SK-N-SH (cell line): ENCODE data around the gene CHCHD5. TPM values are rescaled to one million over a fixed set of nuclear protein-coding genes. Genes with fewer than 3 reads are reported as not detected.

Experiments used
- CTCF ChIA-PET: fragments of 300-600, 350-600 bp; formaldehyde crosslinking; extraction: SDS; loops from one replicate; lab custom pipeline; 2021; lab: Yijun Ruan, JAX
- POLR2A ChIA-PET: fragments of 350-600 bp; sonication (Branson Sonifier 250); formaldehyde crosslinking; extraction: SDS; loops from one replicate; lab custom pipeline; 2020; ENCODE audit warnings: antibody characterized with exemption, inconsistent platforms; lab: Yijun Ruan, JAX
- DNase-seq: peaks from one replicate; pipeline ENCODE4 v3.0.0; 2012
- H2AFZ ChIP-seq: fragments of 200-600 bp; sonication (generic); 2 replicates; pipeline ENCODE4 v1.8.1; 2016; ENCODE audit warnings: antibody characterized with exemption, mild to moderate bottlenecking, low read depth
- H3F3A ChIP-seq: fragments of 200-600 bp; sonication (generic); replicated peaks from 2 replicates; pipeline ENCODE3; 2016; ENCODE audit warnings: antibody characterized with exemption, mild to moderate bottlenecking; ENCODE audit not compliant: insufficient read depth
- H3K27ac ChIP-seq, 2 experiments: fragments of 200-500 bp in 1 of 2; fragments of 200-600 bp in 1 of 2; sonication (Bioruptor generic) in 1 of 2; sonication (generic), shearing (Covaris generic) in 1 of 2; 2 replicates each; pipeline versions ENCODE4 v1.5.1 to v1.6.1; 2014 to 2016; ENCODE audit warnings: low read depth in 2 of 2, inconsistent platforms in 1 of 2, low read length in 1 of 2, mild to moderate bottlenecking in 1 of 2, mixed read lengths in 1 of 2
- H3K27me3 ChIP-seq: fragments of 200-600 bp; sonication (generic), shearing (Covaris generic); 2 replicates; pipeline ENCODE4 v1.6.1; 2016; ENCODE audit warnings: mixed run types; ENCODE audit not compliant: insufficient read depth
- H3K36me3 ChIP-seq, 2 experiments: fragments of 200-500 bp in 1 of 2; fragments of 200-600 bp in 1 of 2; sonication (Bioruptor generic) in 1 of 2; sonication (generic) in 1 of 2; replicated peaks in 1 of 2; 2 replicates each; pipeline versions ENCODE3 to v1.5.1; 2014 to 2016; ENCODE audit warnings: low read length in 1 of 2, mild to moderate bottlenecking in 1 of 2; ENCODE audit not compliant: insufficient read depth in 2 of 2, control insufficient read depth in 1 of 2
- H3K4me1 ChIP-seq, 2 experiments: fragments of 200-500 bp in 1 of 2; fragments of 200-600 bp in 1 of 2; sonication (Bioruptor generic) in 1 of 2; sonication (generic), shearing (Covaris generic) in 1 of 2; 2 replicates each; pipeline versions ENCODE4 v1.5.1 to v1.6.1; 2014 to 2016; ENCODE audit warnings: low read depth in 1 of 2, low read length in 1 of 2, mixed run types in 1 of 2; ENCODE audit not compliant: insufficient read depth in 2 of 2, control insufficient read depth in 1 of 2
- H3K4me2 ChIP-seq: fragments of 200-600 bp; sonication (generic), shearing (Covaris generic); 2 replicates; pipeline ENCODE4 v1.6.1; 2017; ENCODE audit warnings: mixed run types
- H3K4me3 ChIP-seq, 2 experiments: fragments of 200-500 bp in 1 of 2; fragments of 200-600 bp in 1 of 2; sonication (Bioruptor generic) in 1 of 2; sonication (generic), shearing (Covaris generic) in 1 of 2; 2 replicates each; pipeline versions ENCODE4 v1.5.1 to v1.8.1; 2014 to 2016; ENCODE audit warnings: low read depth in 2 of 2, inconsistent platforms in 1 of 2, low read length in 1 of 2, mild to moderate bottlenecking in 1 of 2, mixed read lengths in 1 of 2, moderate library complexity in 1 of 2
- H3K79me2 ChIP-seq: fragments of 200-600 bp; sonication (generic); 2 replicates; pipeline ENCODE4 v1.8.1; 2017; ENCODE audit warnings: mild to moderate bottlenecking; ENCODE audit not compliant: insufficient read depth
- H3K9ac ChIP-seq: fragments of 200-600 bp; sonication (generic); 2 replicates; pipeline ENCODE4 v1.6.1; 2017; ENCODE audit warnings: mixed run types
- H3K9me2 ChIP-seq: fragments of 200-600 bp; sonication (generic); 2 replicates; pipeline ENCODE4 v1.6.1; 2017; ENCODE audit warnings: mixed run types
- H3K9me3 ChIP-seq: fragments of 200-600 bp; sonication (generic); 2 replicates; pipeline ENCODE4 v1.6.1; 2017; ENCODE audit warnings: mixed run types, mild to moderate bottlenecking, moderate library complexity
- H4K20me1 ChIP-seq: fragments of 200-600 bp; sonication (generic); 2 replicates; pipeline ENCODE4 v1.6.1; 2017; ENCODE audit warnings: mild to moderate bottlenecking, mixed run types; ENCODE audit not compliant: insufficient read depth
- EZH2phosphoT487 ChIP-seq: fragments of 200-600 bp; sonication (generic); IDR thresholded peaks from 2 replicates; pipeline ENCODE4 v1.6.1; 2017; ENCODE audit warnings: low read depth, mixed run types, mild to moderate bottlenecking, antibody characterized with exemption, moderate library complexity, borderline replicate concordance
- FOXJ3 ChIP-seq: sonication (generic); formaldehyde crosslinking; IDR thresholded peaks from 2 replicates; pipeline ENCODE4 v1.5.1; 2020; ENCODE audit warnings: mild to moderate bottlenecking, missing genetic modification reagents
- FOXM1 ChIP-seq: IDR thresholded peaks from 2 replicates; pipeline ENCODE4 v1.4.0; 2012; ENCODE audit warnings: low read depth, mild to moderate bottlenecking
- GABPA ChIP-seq: IDR thresholded peaks from 2 replicates; pipeline ENCODE4 v1.4.0; 2012; ENCODE audit warnings: low read depth, mild to moderate bottlenecking
- GATA2 ChIP-seq: sonication (generic); formaldehyde crosslinking; IDR thresholded peaks from 2 replicates; pipeline ENCODE4 v1.5.0; 2020; ENCODE audit warnings: mild to moderate bottlenecking, missing genetic modification reagents
- IRF3 ChIP-seq: fragments of 150-350 bp; IDR thresholded peaks from 2 replicates; pipeline ENCODE4 v1.6.1; 2016; ENCODE audit warnings: mild to moderate bottlenecking, low read depth, low read length
- JUND ChIP-seq: IDR thresholded peaks from 2 replicates; pipeline ENCODE4 v1.4.0; 2012
- NRF1 ChIP-seq: IDR thresholded peaks from 2 replicates; pipeline ENCODE4 v1.6.1; 2012; ENCODE audit warnings: low read depth, mild to moderate bottlenecking, low read length
- POLR2AphosphoS5 ChIP-seq: IDR thresholded peaks from 2 replicates; pipeline ENCODE4 v1.6.1; 2012; ENCODE audit warnings: low read depth, low read length
- RCOR1 ChIP-seq: fragments of 150-350 bp; IDR thresholded peaks from 2 replicates; pipeline ENCODE4 v1.6.1; 2017; ENCODE audit warnings: antibody characterized with exemption, low read length
- RXRA ChIP-seq: IDR thresholded peaks from 2 replicates; pipeline ENCODE4 v1.4.0; 2012; ENCODE audit warnings: low read depth, mild to moderate bottlenecking, borderline replicate concordance
- SIN3A ChIP-seq: IDR thresholded peaks from 2 replicates; pipeline ENCODE4 v1.6.1; 2012; ENCODE audit warnings: low read depth, mild to moderate bottlenecking, low read length, moderate library complexity, borderline replicate concordance
- SMC3 ChIP-seq: IDR thresholded peaks from 2 replicates; pipeline ENCODE4 v1.6.1; 2012; ENCODE audit warnings: low read depth, low read length, improper control_type of control experiment
- TAF1 ChIP-seq: IDR thresholded peaks from 2 replicates; pipeline ENCODE4 v1.6.1; 2012; ENCODE audit warnings: low read depth, mild to moderate bottlenecking, low read length, moderate library complexity, borderline replicate concordance
- TCF12 ChIP-seq: IDR thresholded peaks from 2 replicates; pipeline ENCODE4 v1.4.0; 2012
- TEAD4 ChIP-seq: IDR thresholded peaks from 2 replicates; pipeline ENCODE4 v1.4.0; 2012; ENCODE audit warnings: mild to moderate bottlenecking, borderline replicate concordance; ENCODE audit not compliant: insufficient read depth
- YY1 ChIP-seq: IDR thresholded peaks from 2 replicates; pipeline ENCODE4 v1.4.0; 2012; ENCODE audit warnings: low read depth, mild to moderate bottlenecking
- WGBS: methylation state at CpG from one replicate; pipeline ENCODE4 v1.1.6; 2017; ENCODE audit warnings: low lambda C conversion rate; 5-methylcytosine and 5-hydroxymethylcytosine counted together
- polyA plus RNA-seq, 3 experiments: library from polyadenylated mRNA; depleted of rRNA; stranded (reverse); fragments of >200 nt; gene quantifications; 2 replicates each; pipeline ENCODE4 v1.2.3, GENCODE V29; 2012

Gene CHCHD5
- polyA plus RNA-seq, 1 of the 3 experiments (the other 2 are of a cell fraction) = 55.9 TPM

GRCh38 chr2:112630268-112630667 lies 45.9 kb downstream of the CHCHD5 start:
- no peak overlapping the region for H3K9ac ChIP-seq
- peaks cover 19 to 35% of the 10 kb centered on the region in 2 experiments; a peak in 3 of 4 replicates for H3K4me1 ChIP-seq
- POLR2A ChIA-PET = interaction anchor here (0.8 kb wide), 1 partner anchor 15 kb away, joined by 4 read pairs; the partner anchor contains the start of gene SLC20A1

GRCh38 chr2:112633708-112634107 lies 49.3 kb downstream of the CHCHD5 start:
- H3K27me3 ChIP-seq = no peaks in the 10 kb centered on the region
- H3K79me2 ChIP-seq = no peaks in the 10 kb centered on the region
- ChIA-PET CTCF (interaction anchor here (0.6 to 15.2 kb wide), 6 partner anchors 18 to 93 kb away, joined by 3 to 179 read pairs (median 3); no protein-coding TSS in a partner anchor), POLR2A (interaction anchor here (1.2 kb wide), 1 partner anchor 12 kb away, joined by 3 read pairs; the partner anchor contains the start of gene SLC20A1)
- no peak overlapping the region for H3K9ac ChIP-seq
- H3K9me3 ChIP-seq = no peaks in the 10 kb centered on the region
- no peak overlapping the region for H2AFZ ChIP-seq
- H3K27ac ChIP-seq = no peak overlapping the region
- peaks cover 9 to 13% of the 10 kb centered on the region in 2 experiments; a peak in 3 of 4 replicates for H3K4me1 ChIP-seq
- 91% methylated on average over 5 of the region's 5 CpGs for WGBS
- TF ChIP-seq EZH2phosphoT487 = no peak
- TF ChIP-seq RCOR1 = no peak
- no peak for TF ChIP-seq GABPA
- no peak for TF ChIP-seq FOXJ3 (CRISPR knock-in tag)
- TF ChIP-seq TEAD4 = no peak
- TF ChIP-seq GATA2 (CRISPR knock-in tag) = no peak
- TF ChIP-seq NRF1 = no peak
- no peak for TF ChIP-seq JUND
- TF ChIP-seq IRF3 = no peak
- no peak for TF ChIP-seq TAF1
- no peak for TF ChIP-seq POLR2AphosphoS5
- no peak for TF ChIP-seq RXRA
- no peak for TF ChIP-seq SMC3
- no peak for TF ChIP-seq FOXM1
- no peak for TF ChIP-seq TCF12
- TF ChIP-seq YY1 = no peak
- TF ChIP-seq SIN3A = no peak
- no peak overlapping the region for H3K4me3 ChIP-seq
- DNase-seq = no peak
- no peak overlapping the region for H3K4me2 ChIP-seq
- H4K20me1 ChIP-seq = no peaks in the 10 kb centered on the region
- H3K36me3 ChIP-seq = no peaks in the 10 kb centered on the region
- peaks cover 10% of the 10 kb centered on the region for H3F3A ChIP-seq
- no peaks in the 10 kb centered on the region for H3K9me2 ChIP-seq

More at GRCh38 chr2:112630268-112630667, 45.9 kb downstream of the CHCHD5 start:
- Histone ChIP-seq H3K27ac (peak overlapping the region in 1 of 2 experiments; percentile 69; a peak in 1 of 4 replicates), H3K9me3 (no peaks in the 10 kb centered on the region), H3K4me2 (peak overlapping the region; percentile 75; the same call in 1 of the 2 replicates), H2AFZ (peak overlapping the region; percentile 80), H3K36me3 (no peaks in the 10 kb centered on the region), H4K20me1 (no peaks in the 10 kb centered on the region), H3F3A (peaks cover 35% of the 10 kb centered on the region), H3K9me2 (no peaks in the 10 kb centered on the region), H3K79me2 (no peaks in the 10 kb centered on the region), H3K27me3 (no peaks in the 10 kb centered on the region), H3K4me3 (no peak overlapping the region; a peak in 1 of 4 replicates)
- WGBS = 92% methylated on average over 4 of the region's 4 CpGs
- TF ChIP-seq TEAD4 (no peak), EZH2phosphoT487 (no peak)
- CTCF ChIA-PET = interaction anchor here (0.7 to 15.2 kb wide), 4 partner anchors 15 to 96 kb away, joined by 3 to 179 read pairs (median 4); no protein-coding TSS in a partner anchor
- DNase-seq = no peak
